ENCODE measurements around the gene GIT2. TPM values are rescaled to one million over a fixed set of nuclear protein-coding genes. Genes with fewer than 3 reads are reported as not detected.

GIT2 gene
- total RNA-seq, 1 experiment from 2014 or later: 38.0 TPM

GRCh38 chr12:109968801-109969200 lies 27.4 kb downstream of the GIT2 start:
- Histone ChIP-seq H3K4me3 (no peak overlapping the region), H3K9me3 (replicated peaks) (no peaks in the 10 kb centered on the region), H3K27ac (no peak overlapping the region), H3K36me3 (peaks cover 49% of the 10 kb centered on the region), H3K4me1 (no peaks in the 10 kb centered on the region), H3K27me3 (no peaks in the 10 kb centered on the region)
- no peak for DNase-seq

DNA sequence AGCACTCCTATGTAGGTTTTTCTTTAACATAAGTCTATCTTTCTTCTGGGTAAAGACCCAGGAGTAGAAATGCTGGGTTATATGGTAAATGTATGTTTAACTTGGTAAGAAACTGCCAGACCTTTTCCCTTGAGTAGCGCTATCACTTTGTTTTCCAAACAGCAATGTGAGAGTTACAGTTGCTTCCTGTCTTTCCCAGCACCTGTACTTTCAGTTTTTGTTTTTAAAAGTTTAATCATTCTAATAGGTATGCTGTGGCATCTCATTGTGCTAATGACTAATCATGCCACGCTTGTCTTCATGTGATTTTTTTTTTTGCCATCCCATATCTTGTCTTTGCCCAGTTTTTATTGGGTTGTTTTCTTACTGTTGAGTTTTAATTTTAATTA lies 28.1 kb downstream of the GIT2 start:
- Histone ChIP-seq H3K9me3 (replicated peaks) (no peaks in the 10 kb centered on the region), H3K27ac (no peak overlapping the region), H3K4me1 (no peaks in the 10 kb centered on the region), H3K27me3 (no peaks in the 10 kb centered on the region), H3K4me3 (no peak overlapping the region), H3K36me3 (peaks cover 55% of the 10 kb centered on the region)
- DNase-seq: no peak

- Histone ChIP-seq H3K9me3 (replicated peaks) (no peaks in the 10 kb centered on the region), H3K36me3 (peaks cover 60% of the 10 kb centered on the region), H3K27ac (no peak overlapping the region), H3K4me1 (no peaks in the 10 kb centered on the region), H3K4me3 (no peak overlapping the region), H3K27me3 (no peaks in the 10 kb centered on the region)
- DNase-seq: no peak
Observed at GRCh38 chr12:109967383-109968031, 28.7 kb downstream of the GIT2 start.

DNA sequence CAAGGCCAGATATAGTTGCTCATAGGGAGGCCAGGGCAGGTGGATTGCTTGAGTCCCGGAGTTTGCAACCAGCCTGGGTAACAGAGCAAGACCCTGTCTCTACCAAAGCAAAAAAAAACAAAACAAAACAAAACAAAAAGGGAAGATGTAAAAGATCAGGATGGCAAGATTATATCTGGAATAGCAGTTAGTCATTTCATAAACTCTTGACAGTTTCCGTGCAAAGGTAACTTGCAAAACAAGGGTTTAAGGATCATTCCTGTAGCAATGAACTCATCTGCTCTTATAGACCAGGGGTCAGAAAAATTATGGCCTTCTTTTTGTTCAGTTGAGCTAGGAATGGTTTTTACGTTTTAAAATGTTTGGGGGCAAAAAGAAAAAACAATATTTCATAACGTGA lies 29.6 kb downstream of the GIT2 start:
- no peak for DNase-seq
- no peak overlapping the region for H3K4me3 ChIP-seq
- no peaks in the 10 kb centered on the region for H3K9me3 ChIP-seq (replicated peaks)
- no peaks in the 10 kb centered on the region for H3K27me3 ChIP-seq
- H3K27ac ChIP-seq: no peak overlapping the region
- peaks cover 62% of the 10 kb centered on the region for H3K36me3 ChIP-seq
- no peaks in the 10 kb centered on the region for H3K4me1 ChIP-seq

DNA sequence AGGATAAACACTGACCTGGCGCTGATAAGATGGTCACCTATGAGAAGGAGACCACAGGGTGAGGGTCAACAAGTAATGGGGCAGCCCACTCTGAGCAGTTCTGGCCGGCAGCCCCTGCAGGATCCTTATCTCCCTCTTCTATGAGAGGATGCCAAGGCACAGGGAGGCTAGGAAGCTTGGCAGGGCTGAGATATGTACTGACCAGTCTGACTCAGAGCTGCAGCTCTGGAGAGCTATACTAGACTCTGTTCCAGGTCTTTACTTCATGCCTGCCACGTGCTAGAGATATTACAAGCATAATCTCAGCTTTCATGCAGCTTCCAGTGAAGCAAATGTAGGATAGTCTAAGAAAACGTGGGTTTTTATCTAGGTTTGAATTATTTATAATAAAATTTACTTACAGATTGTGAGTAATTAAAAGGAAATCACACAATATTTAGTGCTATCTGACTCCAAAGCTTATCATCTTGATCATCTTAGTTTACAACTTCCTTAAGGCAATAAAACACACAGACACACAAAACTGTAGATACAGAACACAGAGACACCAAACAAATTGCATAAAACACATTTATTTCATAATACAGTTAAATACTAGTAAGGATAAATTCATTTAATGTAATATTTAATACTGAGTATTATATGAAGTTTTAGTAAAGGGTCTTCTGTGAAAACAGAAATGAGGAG lies 32.3 kb downstream of the GIT2 start:
- Histone ChIP-seq H3K4me1 (no peaks in the 10 kb centered on the region), H3K27ac (no peak overlapping the region), H3K27me3 (no peaks in the 10 kb centered on the region), H3K9me3 (replicated peaks) (no peaks in the 10 kb centered on the region), H3K4me3 (no peak overlapping the region), H3K36me3 (peaks cover 60% of the 10 kb centered on the region)
- DNase-seq: no peak

GRCh38 chr12:109963330-109963729 lies 32.8 kb downstream of the GIT2 start:
- DNase-seq: no peak
- no peaks in the 10 kb centered on the region for H3K4me1 ChIP-seq
- H3K27me3 ChIP-seq: no peaks in the 10 kb centered on the region
- no peaks in the 10 kb centered on the region for H3K9me3 ChIP-seq (replicated peaks)
- H3K4me3 ChIP-seq: no peak overlapping the region
- peaks cover 62% of the 10 kb centered on the region for H3K36me3 ChIP-seq
- H3K27ac ChIP-seq: no peak overlapping the region

GRCh38 chr12:109962398-109962797 lies 33.8 kb downstream of the GIT2 start:
- no peak for DNase-seq
- H3K36me3 ChIP-seq: peaks cover 60% of the 10 kb centered on the region
- no peak overlapping the region for H3K4me3 ChIP-seq
- no peaks in the 10 kb centered on the region for H3K27me3 ChIP-seq
- H3K9me3 ChIP-seq (replicated peaks): no peaks in the 10 kb centered on the region
- no peak overlapping the region for H3K27ac ChIP-seq
- H3K4me1 ChIP-seq: no peaks in the 10 kb centered on the region

GRCh38 chr12:109961612-109962011 lies 34.6 kb downstream of the GIT2 start:
- H3K4me3 ChIP-seq: no peak overlapping the region
- peaks cover 57% of the 10 kb centered on the region for H3K36me3 ChIP-seq
- no peak overlapping the region for H3K27ac ChIP-seq
- H3K27me3 ChIP-seq: no peaks in the 10 kb centered on the region
- H3K9me3 ChIP-seq (replicated peaks): no peaks in the 10 kb centered on the region
- H3K4me1 ChIP-seq: no peaks in the 10 kb centered on the region
- DNase-seq: no peak

DNA sequence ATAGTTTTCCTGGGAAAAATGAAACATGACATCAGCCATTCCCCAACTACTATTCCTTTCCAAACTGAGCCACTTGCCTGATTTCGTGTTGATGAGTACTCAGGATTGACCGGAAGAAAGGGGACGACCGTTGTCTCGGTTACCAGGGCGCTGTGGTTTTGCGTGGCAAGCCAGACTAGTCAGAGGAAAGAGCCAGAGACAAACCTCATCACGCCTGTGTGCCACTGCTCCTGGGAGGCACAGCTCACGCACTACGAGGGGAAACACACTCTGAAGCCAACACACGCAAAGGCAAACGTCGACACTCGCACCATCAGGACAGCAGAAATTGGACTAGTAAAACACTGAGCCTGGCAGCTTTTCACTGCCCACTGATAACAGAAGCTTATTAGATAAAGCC lies 35.0 kb downstream of the GIT2 start:
- H3K27ac ChIP-seq: no peak overlapping the region
- H3K36me3 ChIP-seq: peaks cover 58% of the 10 kb centered on the region
- H3K9me3 ChIP-seq (replicated peaks): no peaks in the 10 kb centered on the region
- H3K4me1 ChIP-seq: no peaks in the 10 kb centered on the region
- no peak for DNase-seq
- H3K27me3 ChIP-seq: no peaks in the 10 kb centered on the region
- no peak overlapping the region for H3K4me3 ChIP-seq

DNA sequence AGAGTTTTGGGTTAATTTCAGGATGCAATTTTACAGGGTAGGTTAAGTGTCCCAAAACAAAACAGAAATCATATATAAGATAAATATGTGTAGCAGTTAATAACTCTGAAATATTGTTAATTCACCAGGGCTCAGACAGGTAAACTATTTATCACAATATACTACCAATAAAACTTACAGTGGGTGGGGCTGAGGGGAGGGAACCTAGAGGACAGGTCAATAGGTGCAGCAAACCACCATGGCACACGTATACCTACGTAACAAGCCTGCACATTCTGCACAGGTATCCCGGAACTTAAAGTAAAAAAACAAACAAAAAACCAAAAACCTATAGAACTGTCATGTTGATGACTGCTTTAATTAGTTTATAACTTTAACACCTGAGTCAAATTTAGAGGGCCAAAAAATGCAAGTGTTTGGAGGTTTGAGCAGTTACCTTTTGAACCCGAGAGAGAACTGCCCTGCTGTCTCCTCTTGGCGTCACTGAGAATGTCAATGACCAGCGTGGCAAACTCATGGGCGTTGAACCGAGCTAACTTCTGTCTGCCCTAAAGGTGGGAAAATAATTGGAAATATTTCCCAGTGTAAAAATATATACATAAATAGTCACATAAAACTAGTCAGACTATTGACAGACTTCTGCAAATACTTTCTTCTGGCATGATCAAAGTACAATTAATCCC lies 36.6 kb downstream of the GIT2 start:
- H3K27me3 ChIP-seq: no peaks in the 10 kb centered on the region
- H3K27ac ChIP-seq: no peak overlapping the region
- peaks cover 57% of the 10 kb centered on the region for H3K36me3 ChIP-seq
- DNase-seq: no peak
- H3K4me1 ChIP-seq: no peaks in the 10 kb centered on the region
- H3K4me3 ChIP-seq: no peak overlapping the region
- H3K9me3 ChIP-seq (replicated peaks): no peaks in the 10 kb centered on the region

GRCh38 chr12:109958374-109958773 lies 37.8 kb downstream of the GIT2 start:
- H3K27me3 ChIP-seq: no peaks in the 10 kb centered on the region
- peaks cover 54% of the 10 kb centered on the region for H3K36me3 ChIP-seq
- H3K4me3 ChIP-seq: no peak overlapping the region
- H3K27ac ChIP-seq: no peak overlapping the region
- no peak for DNase-seq
- H3K9me3 ChIP-seq (replicated peaks): no peaks in the 10 kb centered on the region
- H3K4me1 ChIP-seq: no peaks in the 10 kb centered on the region

- H3K9me3 ChIP-seq (replicated peaks): no peaks in the 10 kb centered on the region
- DNase-seq: no peak
- no peaks in the 10 kb centered on the region for H3K27me3 ChIP-seq
- H3K4me1 ChIP-seq: peaks cover 41% of the 10 kb centered on the region
- no peak overlapping the region for H3K4me3 ChIP-seq
- H3K36me3 ChIP-seq: peaks cover 40% of the 10 kb centered on the region
- no peak overlapping the region for H3K27ac ChIP-seq
Observed at GRCh38 chr12:109953656-109954055, 42.5 kb downstream of the GIT2 start.

DNA sequence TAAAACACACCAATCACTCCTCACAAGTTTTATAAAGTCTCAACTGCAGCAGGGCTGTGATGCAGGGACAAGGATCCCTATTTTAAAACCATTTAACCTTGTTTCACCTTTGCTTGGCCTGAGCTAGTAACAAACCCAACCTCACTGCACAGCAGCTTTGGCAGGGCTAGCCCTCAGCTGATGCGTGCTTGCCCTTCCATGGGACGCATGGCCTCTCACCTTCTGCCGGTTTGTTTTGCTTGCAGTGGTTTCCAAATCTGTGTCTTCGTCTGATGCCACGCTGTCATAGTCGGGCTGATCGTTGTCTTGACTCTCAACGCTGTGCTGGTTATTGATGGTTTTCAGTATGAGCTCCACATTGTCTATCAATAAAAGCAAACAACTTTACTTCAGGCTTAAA lies 43.3 kb downstream of the GIT2 start:
- Histone ChIP-seq H3K4me3 (no peak overlapping the region), H3K36me3 (peaks cover 36% of the 10 kb centered on the region), H3K4me1 (peaks cover 47% of the 10 kb centered on the region), H3K9me3 (replicated peaks) (no peaks in the 10 kb centered on the region), H3K27ac (no peak overlapping the region), H3K27me3 (no peaks in the 10 kb centered on the region)
- DNase-seq: no peak

DNA sequence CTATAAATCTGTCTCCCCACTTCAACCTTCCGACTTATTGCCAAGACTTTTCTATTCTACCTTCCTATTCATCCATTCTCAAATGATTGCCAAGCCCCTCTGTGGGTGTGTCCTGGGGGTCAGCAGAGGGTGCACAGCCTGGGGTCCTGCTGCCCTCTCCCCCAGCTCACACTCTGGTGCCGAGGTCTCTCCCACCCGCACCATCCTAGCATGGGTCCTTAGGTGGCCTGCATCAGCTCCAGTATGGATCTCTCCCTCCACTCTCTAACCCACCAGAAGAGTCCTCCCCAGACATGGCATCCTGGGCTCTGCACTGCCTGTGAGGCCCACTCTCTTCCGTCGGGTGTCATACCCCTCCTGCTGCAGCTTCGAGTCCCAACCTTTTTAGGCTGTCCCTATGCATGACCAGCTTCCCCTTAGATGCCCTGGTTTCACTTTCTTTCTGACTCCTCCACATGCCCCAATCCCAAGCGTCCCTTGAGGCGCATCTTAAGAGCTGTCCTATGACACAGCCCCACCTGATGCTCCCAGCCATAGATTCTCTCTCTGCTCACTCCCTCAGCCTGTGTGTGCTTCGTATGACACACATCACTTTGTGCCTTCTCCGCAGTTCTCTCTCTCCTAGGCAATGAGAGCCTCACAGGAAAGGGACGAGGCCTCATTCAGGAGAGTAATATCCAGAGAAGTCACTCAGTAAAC lies 43.9 kb downstream of the GIT2 start:
- DNase-seq: no peak
- Histone ChIP-seq H3K36me3 (peaks cover 36% of the 10 kb centered on the region), H3K4me3 (no peak overlapping the region), H3K9me3 (replicated peaks) (no peaks in the 10 kb centered on the region), H3K4me1 (peaks cover 52% of the 10 kb centered on the region), H3K27me3 (no peaks in the 10 kb centered on the region), H3K27ac (peak overlapping the region; percentile 98)

DNA sequence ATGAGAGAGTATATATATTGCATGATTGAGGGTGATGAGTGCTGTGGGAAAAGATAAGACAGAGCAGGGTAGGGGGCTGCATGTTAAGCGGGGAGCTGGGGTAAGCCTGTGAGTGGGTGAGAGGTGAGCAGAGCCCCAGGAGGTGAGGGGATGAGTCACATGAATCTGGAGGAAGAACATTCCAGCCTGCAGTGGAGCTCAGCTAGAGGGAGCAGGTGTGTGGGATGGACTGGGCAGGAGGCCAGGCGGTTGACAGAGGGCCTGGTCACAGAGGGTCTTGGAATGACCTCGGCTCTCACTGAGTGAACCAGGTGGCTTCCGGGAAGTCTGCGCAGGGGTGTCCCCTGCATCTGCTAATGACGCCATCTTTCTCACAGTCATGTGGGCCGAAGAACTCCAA lies 44.4 kb downstream of the GIT2 start:
- no peaks in the 10 kb centered on the region for H3K9me3 ChIP-seq (replicated peaks)
- peak; percentile 90 for DNase-seq
- H3K36me3 ChIP-seq: peaks cover 36% of the 10 kb centered on the region
- no peak overlapping the region for H3K4me3 ChIP-seq
- no peaks in the 10 kb centered on the region for H3K27me3 ChIP-seq
- peak overlapping the region; percentile 98 for H3K27ac ChIP-seq
- H3K4me1 ChIP-seq: peaks cover 58% of the 10 kb centered on the region

Data from SJCRH30 (cell line).